H9 (cell line): Measurements from ENCODE around the gene IDNK. TPM values are rescaled to one million over a fixed set of nuclear protein-coding genes. Genes with fewer than 3 reads are reported as not detected.

ENCODE experiments used
- DNase-seq: peaks from one replicate; pipeline ENCODE4 v3.0.0-alpha.2; 2017
- H2AFZ ChIP-seq: one replicate; pipeline ENCODE4 v1.6.1; 2013; ENCODE audit warnings: mild to moderate bottlenecking, low read length, control low read depth, moderate library complexity
- H2AK5ac ChIP-seq: 2 replicates; pipeline ENCODE4 v1.6.1; 2013; ENCODE audit warnings: low read length, control low read depth, mixed read lengths; ENCODE audit not compliant: insufficient read length
- H2BK120ac ChIP-seq: one replicate; pipeline ENCODE4 v1.6.1; 2013; ENCODE audit warnings: low read depth, mild to moderate bottlenecking, low read length, control low read depth, inconsistent platforms; ENCODE audit not compliant: poor library complexity, severe bottlenecking
- H2BK12ac ChIP-seq: 2 replicates; pipeline ENCODE4 v1.6.1; 2013; ENCODE audit warnings: low read length, control low read depth, mixed read lengths, low read depth; ENCODE audit not compliant: insufficient read length
- H2BK15ac ChIP-seq: 2 replicates; pipeline ENCODE4 v1.6.1; 2013; ENCODE audit warnings: low read depth, low read length, control low read depth
- H2BK20ac ChIP-seq: one replicate; pipeline ENCODE4 v1.6.1; 2013; ENCODE audit warnings: low read depth, mild to moderate bottlenecking, low read length, control low read depth, inconsistent platforms; ENCODE audit not compliant: poor library complexity, severe bottlenecking
- H2BK5ac ChIP-seq: 2 replicates; pipeline ENCODE4 v1.6.1; 2013; ENCODE audit warnings: low read length, control low read depth, mixed read lengths; ENCODE audit not compliant: insufficient read length
- H3K14ac ChIP-seq: 2 replicates; pipeline ENCODE4 v1.6.1; 2013; ENCODE audit warnings: low read length, control low read depth; ENCODE audit not compliant: insufficient read depth
- H3K18ac ChIP-seq: 2 replicates; pipeline ENCODE4 v1.6.1; 2013; ENCODE audit warnings: low read depth, mild to moderate bottlenecking, mixed read lengths, low read length, control low read depth; ENCODE audit not compliant: insufficient read length
- H3K23ac ChIP-seq: 2 replicates; pipeline ENCODE4 v1.6.1; 2013; ENCODE audit warnings: low read length, control low read depth, mixed read lengths, low read depth; ENCODE audit not compliant: insufficient read length
- H3K23me2 ChIP-seq: 2 replicates; pipeline ENCODE4 v1.6.1; 2013; ENCODE audit warnings: low read depth, mild to moderate bottlenecking, mixed read lengths, low read length, control low read depth; ENCODE audit not compliant: insufficient read length, poor library complexity, severe bottlenecking
- H3K27ac ChIP-seq: 2 replicates; pipeline ENCODE4 v1.5.1; 2013; ENCODE audit warnings: low read length, control low read depth, mixed read lengths, low read depth; ENCODE audit not compliant: insufficient read length
- H3K27me3 ChIP-seq: 2 replicates; pipeline ENCODE4 v1.6.1; 2013; ENCODE audit warnings: low read length, control low read depth, inconsistent platforms; ENCODE audit not compliant: insufficient read depth
- H3K4ac ChIP-seq: 2 replicates; pipeline ENCODE4 v1.6.1; 2013; ENCODE audit warnings: low read depth, mild to moderate bottlenecking, control low read depth, inconsistent platforms, low read length, moderate library complexity
- H3K4me1 ChIP-seq: 2 replicates; pipeline ENCODE4 v1.6.1; 2013; ENCODE audit warnings: low read length, control low read depth, inconsistent platforms; ENCODE audit not compliant: insufficient read depth
- H3K4me2 ChIP-seq: 2 replicates; pipeline ENCODE4 v1.6.1; 2013; ENCODE audit warnings: low read length, control low read depth, mixed read lengths; ENCODE audit not compliant: insufficient read length, insufficient read depth
- H3K56ac ChIP-seq: 2 replicates; pipeline ENCODE4 v1.6.1; 2013; ENCODE audit warnings: low read depth, mild to moderate bottlenecking, mixed read lengths, low read length, control low read depth; ENCODE audit not compliant: insufficient read length
- H3K79me1 ChIP-seq: 2 replicates; pipeline ENCODE4 v1.6.1; 2013; ENCODE audit warnings: low read depth, mild to moderate bottlenecking, moderate library complexity, low read length, control low read depth, inconsistent platforms; ENCODE audit not compliant: insufficient read depth, poor library complexity, severe bottlenecking
- H3K79me2 ChIP-seq: 2 replicates; pipeline ENCODE4 v1.6.1; 2013; ENCODE audit warnings: low read length, control low read depth, inconsistent platforms; ENCODE audit not compliant: insufficient read depth
- H3K9ac ChIP-seq: 2 replicates; pipeline ENCODE4 v1.6.1; 2013; ENCODE audit warnings: low read length, control low read depth, mixed read lengths; ENCODE audit not compliant: insufficient read length; ENCODE audit errors: extremely low read depth
- H3K9me3 ChIP-seq: one replicate; pipeline ENCODE4 v1.6.1; 2013; ENCODE audit warnings: low read depth, low read length, inconsistent platforms; ENCODE audit not compliant: control insufficient read depth
- H3T11ph ChIP-seq: one replicate; pipeline ENCODE4 v1.6.1; 2013; ENCODE audit warnings: mild to moderate bottlenecking, low read length, control low read depth, inconsistent platforms
- H4K20me1 ChIP-seq: one replicate; pipeline ENCODE4 v1.6.1; 2013; ENCODE audit not compliant: control insufficient read depth, insufficient read length, insufficient read depth
- H4K5ac ChIP-seq: 2 replicates; pipeline ENCODE4 v1.6.1; 2013; ENCODE audit warnings: low read depth, mild to moderate bottlenecking, mixed read lengths, low read length, control low read depth; ENCODE audit not compliant: insufficient read length
- H4K8ac ChIP-seq: replicated peaks from 2 replicates; pipeline ENCODE4 v1.6.1; 2013; ENCODE audit warnings: low read length, control low read depth, mixed read lengths, low read depth; ENCODE audit not compliant: insufficient read length
- H4K91ac ChIP-seq: 2 replicates; pipeline ENCODE4 v1.6.1; 2013; ENCODE audit warnings: low read depth, mild to moderate bottlenecking, moderate library complexity, mixed read lengths, low read length, control low read depth; ENCODE audit not compliant: insufficient read length
- H3K27ac Mint-ChIP-seq, 3 experiments: 2 replicates in 2 of 3; 3 replicates in 1 of 3; pipeline ENCODE4 v1.8.0; 2020 to 2021; ENCODE audit warnings: mixed read lengths in 3 of 3, mild to moderate bottlenecking in 1 of 3, moderate library complexity in 1 of 3
- H3K27me3 Mint-ChIP-seq: 2 replicates; pipeline ENCODE4 v1.8.0; 2021; ENCODE audit warnings: low read depth, mild to moderate bottlenecking, moderate library complexity, mixed read lengths
- H3K36me3 Mint-ChIP-seq, 3 experiments: 2 replicates in 2 of 3; 3 replicates in 1 of 3; pipeline ENCODE4 v1.8.0; 2020 to 2021; ENCODE audit warnings: low read depth in 3 of 3, mixed read lengths in 3 of 3; ENCODE audit not compliant: insufficient read depth in 1 of 3
- H3K4me1 Mint-ChIP-seq, 2 experiments: 2 replicates each; pipeline ENCODE4 v1.8.0; 2020; ENCODE audit warnings: mixed read lengths in 2 of 2
- H3K4me3 Mint-ChIP-seq, 2 experiments: 2 replicates in 1 of 2; 3 replicates in 1 of 2; pipeline ENCODE4 v1.8.0; 2020 to 2021; ENCODE audit warnings: mild to moderate bottlenecking in 2 of 2, mixed read lengths in 2 of 2, moderate library complexity in 1 of 2
- H3K9me3 Mint-ChIP-seq, 2 experiments: 2 replicates in 1 of 2; 3 replicates in 1 of 2; pipeline ENCODE4 v1.8.0; 2020; ENCODE audit warnings: mild to moderate bottlenecking in 2 of 2, mixed read lengths in 2 of 2, moderate library complexity in 1 of 2
- CTCF ChIP-seq: fragments of 200-600 bp; sonication (generic); conservative IDR thresholded peaks from 3 replicates; pipeline ENCODE4 v1.8.0; 2021; ENCODE audit warnings: antibody characterized with exemption, mild to moderate bottlenecking
- WGBS: extraction: QIAGEN DNeasy Blood & Tissue Kit; methylation state at CpG from one replicate; pipeline ENCODE4 v1.1.7; 2013; ENCODE audit warnings: missing lambda C conversion rate, low lambda C conversion rate, mixed read lengths; ENCODE audit not compliant: insufficient read length; ENCODE audit errors: extremely low coverage; 5-methylcytosine and 5-hydroxymethylcytosine counted together
- total RNA-seq: library from RNA; stranded (reverse); gene quantifications from 2 replicates; pipeline ENCODE4 v1.2.1, GENCODE V29; 2021

Gene IDNK
- total RNA-seq, 1 experiment from 2014 or later = 1.4 TPM

DNA sequence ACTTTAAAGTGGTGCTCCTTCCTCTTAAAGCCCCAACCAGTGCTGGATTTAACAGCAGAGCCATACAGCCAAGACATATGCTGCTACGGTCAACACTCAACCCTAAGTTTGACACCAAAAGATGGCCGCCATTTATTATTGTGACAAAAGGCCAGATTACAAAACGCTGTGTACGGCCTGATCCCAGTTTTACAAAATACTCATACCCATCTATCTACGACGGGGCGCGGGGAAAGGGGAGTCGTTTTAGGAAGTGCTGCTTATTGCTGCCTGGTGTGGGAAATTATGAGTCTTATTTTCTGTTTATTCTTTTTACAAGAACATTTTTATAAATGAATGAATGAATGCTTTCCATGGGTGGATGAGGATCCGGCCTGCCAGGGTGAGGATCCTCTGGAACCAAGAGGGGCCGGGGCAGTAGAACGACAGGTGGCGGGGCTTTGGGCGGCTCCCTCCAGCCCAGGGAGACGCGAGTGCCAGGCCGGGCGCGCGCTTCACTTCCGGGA, 457 bp upstream of the IDNK start:
- no peak overlapping the region for H3K9ac ChIP-seq
- H3K56ac ChIP-seq = no peak overlapping the region
- H3K79me1 ChIP-seq = no peaks in the 10 kb centered on the region
- no peak overlapping the region for H2AK5ac ChIP-seq
- Mint-ChIP-seq H3K36me3 (no peaks in the 10 kb centered on the region), H3K27ac (peak overlapping the region in 1 of 3 experiments; percentile 49; a peak in 3 of 7 replicates), H3K27me3 (peaks cover 19% of the 10 kb centered on the region), H3K4me3 (peak overlapping the region; percentile 79 to 88), H3K4me1 (peaks cover 21 to 22% of the 10 kb centered on the region in 2 experiments), H3K9me3 (no peaks in the 10 kb centered on the region)
- H4K8ac ChIP-seq = no peak overlapping the region
- H3T11ph ChIP-seq = no peak overlapping the region
- no peak for DNase-seq
- H3K14ac ChIP-seq = no peak overlapping the region
- no peaks in the 10 kb centered on the region for H3K9me3 ChIP-seq
- peak overlapping the region; percentile 68 for H3K4me2 ChIP-seq
- no peak overlapping the region for H3K18ac ChIP-seq
- no CpG with 5 or more reads among the region's 21 CpGs for WGBS
- no peak overlapping the region for H3K27ac ChIP-seq
- no peak overlapping the region for H2BK120ac ChIP-seq
- no peak overlapping the region for H3K23ac ChIP-seq
- H2AFZ ChIP-seq = no peak overlapping the region
- no peak overlapping the region for H2BK12ac ChIP-seq
- no peak overlapping the region for H2BK15ac ChIP-seq
- H3K4me1 ChIP-seq = no peaks in the 10 kb centered on the region
- H4K91ac ChIP-seq = no peak overlapping the region
- no peaks in the 10 kb centered on the region for H3K27me3 ChIP-seq
- no peak overlapping the region for H2BK5ac ChIP-seq
- H2BK20ac ChIP-seq = no peak overlapping the region
- no peaks in the 10 kb centered on the region for H4K20me1 ChIP-seq
- H3K23me2 ChIP-seq = peaks cover 3% of the 10 kb centered on the region
- no peak overlapping the region for H3K4ac ChIP-seq
- no peak for TF ChIP-seq CTCF
- no peaks in the 10 kb centered on the region for H3K79me2 ChIP-seq
- no peak overlapping the region for H4K5ac ChIP-seq
